ENCODE measurements around the gene C18orf63.
"Not testable (repeated sequence)": the region's sequence is repeated elsewhere in the genome, so short reads cannot be mapped to it uniquely, and the experiment has no call there.

C18orf63 gene

DNA sequence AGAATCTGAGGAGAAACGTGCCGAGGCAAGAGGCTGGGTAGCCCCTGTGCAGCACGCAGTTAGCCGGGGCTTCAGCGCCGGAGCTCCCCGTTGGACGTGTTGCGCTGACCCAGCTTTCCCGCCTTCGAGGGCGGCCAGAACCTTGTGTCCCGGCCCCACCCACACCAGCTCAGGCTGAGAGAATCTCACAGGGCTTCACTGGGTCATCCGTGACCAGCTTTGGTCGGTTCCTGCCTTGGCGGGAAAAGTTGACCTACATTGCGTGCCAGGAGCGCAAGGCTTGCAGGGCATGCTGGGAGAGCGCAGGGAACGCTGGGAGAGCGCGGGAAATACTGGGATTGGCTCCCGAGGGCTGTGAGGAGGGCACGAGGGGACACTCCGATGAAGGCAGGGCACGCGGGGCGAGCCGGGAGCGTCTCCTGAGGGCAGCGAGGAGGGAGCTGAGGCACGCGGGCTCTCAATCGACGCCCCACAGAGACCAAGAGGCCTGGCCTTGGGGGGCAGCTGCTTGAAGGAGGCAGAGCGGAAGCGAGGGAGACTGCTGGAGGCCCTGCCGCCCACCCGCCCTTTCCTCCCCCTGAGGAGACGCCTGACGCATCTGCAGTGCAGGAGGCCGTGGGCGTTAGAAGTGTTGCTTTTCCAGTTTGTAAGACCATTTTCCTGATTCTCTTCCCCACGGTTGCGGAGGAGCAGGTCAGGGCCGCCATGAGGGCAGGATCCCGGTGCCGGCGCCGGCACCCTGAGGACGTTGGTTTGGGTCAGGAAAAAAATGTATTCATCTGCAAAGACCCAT is at the start of gene C18orf63:
TSS of gene C18orf63 (plus strand) at position 376 of the 793 bp plus-strand sequence. CDS start 2,027 bp downstream, outside the sequence.
- no peak for DNase-seq

GRCh38 chr18:74266161-74266560 is 49.5 kb upstream of the C18orf63 start:
- no peak for DNase-seq

GRCh38 chr18:74268175-74268574 is 47.5 kb upstream of the C18orf63 start:
- no peak for DNase-seq

GRCh38 chr18:74268933-74269620 is 46.6 kb upstream of the C18orf63 start:
- DNase-seq: no peak

DNA sequence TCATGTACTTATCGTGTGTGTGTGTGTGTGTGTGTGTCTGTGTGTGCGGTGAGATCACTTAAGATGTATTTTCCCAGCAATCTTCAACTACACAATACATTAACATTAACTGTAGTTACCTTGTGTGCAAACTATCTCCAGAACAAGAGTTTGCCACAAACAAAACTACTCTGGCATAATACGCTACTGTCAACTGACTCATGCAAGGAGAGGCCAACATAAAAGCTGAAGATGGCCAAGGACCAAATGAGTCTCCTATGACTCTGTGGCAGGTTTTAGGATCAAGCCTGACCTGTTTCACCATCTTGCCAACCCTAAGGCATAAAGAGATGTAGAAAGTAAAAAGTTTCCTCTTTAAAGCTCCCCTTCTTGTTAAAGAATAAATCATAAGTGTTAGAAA is 44.0 kb upstream of the C18orf63 start:
- DNase-seq: no peak

DNA sequence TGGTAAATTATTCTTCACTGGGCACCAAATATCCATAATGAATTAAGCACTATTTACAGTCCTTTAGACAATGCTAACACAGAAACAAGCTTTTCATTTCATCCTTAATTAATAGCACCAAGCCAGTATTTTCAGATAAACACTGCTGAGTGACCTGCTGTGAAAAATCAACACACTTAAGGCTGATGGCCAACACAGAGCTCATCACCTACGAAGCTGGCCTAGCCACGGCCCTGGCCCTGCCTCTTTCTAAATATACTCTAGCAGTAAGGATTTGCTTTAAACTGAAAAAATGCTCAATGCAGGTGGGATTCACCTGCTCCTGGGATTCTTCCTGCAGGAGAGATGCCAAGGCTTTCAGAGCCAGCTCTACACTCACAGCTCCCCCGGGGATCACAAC is 42.2 kb upstream of the C18orf63 start:
- DNase-seq: no peak

DNA sequence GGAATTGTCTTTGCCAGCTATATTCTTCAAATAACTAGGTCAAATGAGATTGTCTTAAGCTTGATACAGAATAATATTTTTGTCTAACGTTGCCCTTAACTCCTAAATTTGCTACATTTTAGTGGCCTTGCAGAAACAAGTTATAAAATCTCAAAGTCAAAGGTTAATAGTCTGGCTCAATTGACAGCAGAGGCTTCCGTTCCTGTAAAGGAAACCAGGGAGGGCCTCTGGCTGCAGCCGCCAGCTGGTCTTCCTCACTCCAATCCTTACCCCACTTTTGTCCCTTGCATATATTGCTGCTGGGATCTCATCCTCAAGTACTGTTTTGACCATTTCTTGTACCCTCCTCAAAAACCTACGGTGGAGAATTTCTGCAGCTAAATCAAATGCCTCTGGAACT is 40.9 kb upstream of the C18orf63 start:
- no peak for DNase-seq

DNA sequence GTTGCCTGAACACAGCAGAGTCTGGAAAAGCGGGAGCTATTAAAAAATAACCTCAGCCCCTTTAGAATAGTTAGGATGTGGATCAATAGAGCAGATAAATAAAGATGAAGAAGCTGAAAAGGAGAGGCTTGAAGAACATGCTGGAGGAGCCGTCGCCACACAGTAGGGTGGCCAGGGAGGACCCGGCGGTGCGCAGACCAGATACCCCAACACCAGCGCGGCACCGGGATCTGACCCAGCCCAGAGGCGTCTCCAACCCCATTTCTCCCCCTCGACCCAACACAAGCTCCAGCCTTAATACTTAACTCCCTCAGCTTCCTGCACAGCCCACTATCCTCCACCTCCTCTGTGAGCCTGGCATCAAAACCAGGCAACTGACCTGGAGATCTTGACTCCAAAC is 39.9 kb upstream of the C18orf63 start:
- no peak for DNase-seq

- DNase-seq: no peak
Observed at GRCh38 chr18:74276609-74277008, 39.0 kb upstream of the C18orf63 start.

- DNase-seq: no peak
Observed at GRCh38 chr18:74277296-74277695, 38.3 kb upstream of the C18orf63 start.

DNA sequence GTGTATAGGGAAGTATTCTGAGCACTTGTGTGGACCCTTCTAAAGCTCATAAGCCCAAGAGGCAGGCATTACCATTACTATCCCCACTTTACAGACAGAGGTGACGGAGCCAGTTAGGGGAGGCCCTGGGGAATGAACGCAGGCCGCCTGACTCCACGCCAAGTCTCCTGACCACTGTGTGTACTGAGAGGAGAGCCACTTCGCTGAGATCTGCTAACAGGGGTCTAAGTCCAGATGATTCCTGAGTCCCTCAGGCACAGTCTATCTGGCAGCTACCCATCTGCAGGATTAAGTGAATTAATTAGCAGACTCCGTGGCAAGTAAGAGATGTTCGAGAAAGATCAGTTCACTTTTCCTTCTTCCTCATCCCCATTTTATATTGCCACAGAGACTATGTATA is 37.6 kb upstream of the C18orf63 start:
- DNase-seq: no peak

GRCh38 chr18:74278983-74279382 is 36.7 kb upstream of the C18orf63 start:
- no peak for DNase-seq

DNA sequence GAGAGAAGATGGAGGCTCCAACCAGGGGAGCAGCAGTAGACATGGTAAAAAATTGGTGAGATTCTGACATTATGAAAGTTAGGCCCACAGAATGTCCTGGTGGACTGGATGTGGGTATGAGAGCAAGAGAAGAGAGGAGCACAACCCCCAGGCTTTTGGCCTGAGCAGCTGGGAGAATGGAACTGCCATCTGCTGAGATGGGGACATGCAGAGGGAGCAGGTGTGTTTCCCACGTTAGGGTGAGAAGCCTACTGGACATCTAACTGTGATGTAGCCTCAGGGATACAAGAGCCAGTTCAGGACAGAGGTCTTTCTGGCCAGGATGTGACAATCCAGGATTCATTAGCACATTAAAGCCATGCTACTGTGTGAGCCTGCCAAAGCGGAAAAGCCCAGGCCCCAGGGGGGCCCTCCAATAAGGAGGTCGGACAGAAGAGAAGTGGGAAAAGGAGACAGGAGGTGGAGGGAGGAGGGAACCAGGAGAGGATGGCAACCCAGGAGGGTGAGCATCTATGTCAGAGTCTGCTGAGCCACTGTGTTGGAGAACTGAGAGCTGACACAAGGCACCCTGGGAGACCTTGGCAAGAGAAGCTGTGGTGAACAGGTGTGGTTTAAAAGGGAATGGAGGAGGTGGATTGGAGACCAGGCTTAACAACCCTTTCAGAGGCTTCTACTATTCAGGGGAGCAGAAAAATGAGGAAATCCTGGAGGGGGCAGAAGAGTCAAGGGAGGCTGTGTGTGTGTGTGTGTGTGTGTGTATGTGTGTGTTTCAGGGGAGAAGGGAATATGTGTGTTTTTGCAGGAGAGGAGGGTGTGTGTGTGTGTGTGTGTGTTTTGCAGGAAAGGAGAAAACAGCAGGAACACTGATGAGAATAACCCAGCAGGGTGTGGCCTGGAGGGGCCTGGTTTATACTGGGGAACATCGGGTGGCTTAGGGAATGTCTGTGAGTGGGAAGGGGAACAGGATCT is 34.3 kb upstream of the C18orf63 start:
- no peak for DNase-seq

DNA sequence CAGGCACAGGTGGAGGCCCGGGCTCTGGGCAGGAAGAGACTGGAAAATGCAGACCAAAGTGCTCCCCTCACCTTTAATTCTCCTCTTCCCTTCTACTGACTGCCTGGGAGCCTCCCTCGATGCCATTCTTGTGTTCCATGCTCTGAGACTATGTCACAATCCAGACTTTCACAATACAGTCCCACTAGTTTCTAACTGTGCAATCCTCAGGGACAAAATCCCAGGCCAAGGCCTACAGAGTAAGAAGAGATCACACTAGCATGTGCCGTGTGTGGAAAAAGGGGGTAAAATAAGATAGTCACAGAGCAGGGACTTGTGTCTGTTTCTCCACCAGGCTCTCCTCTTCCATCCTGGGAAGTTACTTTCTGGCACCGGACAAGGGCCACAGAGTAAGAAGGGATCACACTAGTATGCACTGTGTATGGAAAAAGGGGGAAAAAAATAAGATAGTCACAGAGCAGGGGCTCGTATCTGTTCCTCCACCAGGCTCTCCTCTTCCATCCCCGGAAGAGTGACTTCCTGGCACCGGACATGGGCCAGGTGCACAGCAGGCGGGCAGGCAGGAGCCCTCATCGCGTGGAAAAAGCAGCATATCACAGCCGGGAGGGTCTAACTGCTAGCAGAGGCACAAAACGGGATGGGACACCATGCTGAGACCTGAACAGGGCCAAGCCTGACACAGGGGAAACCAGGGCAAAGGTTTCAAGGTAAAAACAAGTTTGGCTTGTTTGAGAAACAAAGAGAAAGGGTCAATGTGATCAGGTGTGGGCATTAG is 33.5 kb upstream of the C18orf63 start:
- no peak for DNase-seq

GRCh38 chr18:74282755-74283554 is 32.7 kb upstream of the C18orf63 start:
- DNase-seq: no peak

- no peak for DNase-seq
Observed at GRCh38 chr18:74283646-74284045, 32.0 kb upstream of the C18orf63 start.

- DNase-seq: no peak
Observed at GRCh38 chr18:74284191-74284979, 31.3 kb upstream of the C18orf63 start.

DNA sequence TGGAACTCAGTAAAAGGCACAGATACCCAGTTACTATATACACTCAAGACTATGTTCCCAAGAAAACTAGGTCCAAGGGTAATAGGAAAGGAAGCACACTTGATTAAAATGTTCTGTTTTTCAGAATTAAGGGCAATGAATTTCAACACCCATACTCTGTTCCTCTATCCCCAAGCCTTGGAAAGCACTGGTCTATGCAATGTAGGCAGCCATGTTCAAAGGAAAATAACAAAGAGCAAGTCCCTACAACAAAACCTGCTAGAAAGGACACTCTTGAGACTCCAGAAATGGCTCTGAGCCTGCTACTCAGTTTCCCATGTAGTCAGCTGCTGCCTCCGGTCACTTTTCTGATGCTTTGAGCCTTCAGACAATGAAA is 30.7 kb upstream of the C18orf63 start:
- DNase-seq: no peak

DNA sequence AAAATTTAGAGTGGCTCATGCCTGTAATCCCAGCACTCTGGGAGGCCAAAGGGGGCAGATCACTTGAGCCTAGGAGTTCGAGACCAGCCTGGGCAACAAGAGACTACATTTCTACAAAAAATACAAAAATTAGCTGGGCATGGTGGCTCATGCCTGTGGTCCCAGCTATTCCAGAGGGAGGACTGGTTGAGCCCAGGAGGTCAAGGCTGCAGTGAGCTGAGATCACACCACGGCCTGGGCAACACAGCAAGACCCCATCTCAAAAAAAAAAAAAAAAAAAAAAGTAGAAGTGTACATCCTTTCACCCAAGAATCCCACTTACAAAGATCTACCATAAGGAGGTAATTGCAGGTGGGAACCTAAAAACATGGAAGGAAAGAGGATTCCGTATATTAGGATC is 30.1 kb upstream of the C18orf63 start:
- DNase-seq: not testable (repeated sequence)

GRCh38 chr18:74286106-74286855 is 29.4 kb upstream of the C18orf63 start:
- DNase-seq: no peak

All from activated CD4-positive, alpha-beta T cell treated with anti-CD3 and anti-CD28 coated beads, Interleukin-2, amount 50 U/mL, for 4 hours (primary cell).